ENCODE measurements around the gene IL34.
"Not testable (repeated sequence)": the region's sequence is repeated elsewhere in the genome, so short reads cannot be mapped to it uniquely, and the experiment has no call there.

Gene IL34

DNA sequence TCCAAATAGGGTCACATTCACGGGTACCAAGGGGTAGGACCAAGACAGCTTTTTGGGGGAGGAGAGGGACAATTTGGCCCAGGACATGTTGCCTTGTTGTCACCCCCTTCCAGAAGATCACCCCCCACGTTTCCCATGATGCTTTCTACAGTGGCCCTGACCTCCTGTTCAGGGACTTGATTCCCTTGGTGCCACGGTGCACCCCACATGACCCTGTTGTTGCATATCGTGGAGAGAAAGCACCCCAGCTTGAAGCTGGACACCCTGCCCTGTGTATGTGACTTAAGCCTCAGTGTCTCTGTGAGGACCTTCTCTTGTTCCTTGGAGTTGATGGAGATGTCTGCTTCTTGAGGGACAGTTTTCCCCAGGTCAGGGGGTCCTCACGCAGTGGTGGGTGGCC, 12.6 kb downstream of the IL34 start:
- DNase-seq (ENCODE audit: low spot score): no peak

- DNase-seq (ENCODE audit: low spot score): no peak
These were observed 13.2 kb downstream of the IL34 start for GRCh38 chr16:70659546-70659945.

DNA sequence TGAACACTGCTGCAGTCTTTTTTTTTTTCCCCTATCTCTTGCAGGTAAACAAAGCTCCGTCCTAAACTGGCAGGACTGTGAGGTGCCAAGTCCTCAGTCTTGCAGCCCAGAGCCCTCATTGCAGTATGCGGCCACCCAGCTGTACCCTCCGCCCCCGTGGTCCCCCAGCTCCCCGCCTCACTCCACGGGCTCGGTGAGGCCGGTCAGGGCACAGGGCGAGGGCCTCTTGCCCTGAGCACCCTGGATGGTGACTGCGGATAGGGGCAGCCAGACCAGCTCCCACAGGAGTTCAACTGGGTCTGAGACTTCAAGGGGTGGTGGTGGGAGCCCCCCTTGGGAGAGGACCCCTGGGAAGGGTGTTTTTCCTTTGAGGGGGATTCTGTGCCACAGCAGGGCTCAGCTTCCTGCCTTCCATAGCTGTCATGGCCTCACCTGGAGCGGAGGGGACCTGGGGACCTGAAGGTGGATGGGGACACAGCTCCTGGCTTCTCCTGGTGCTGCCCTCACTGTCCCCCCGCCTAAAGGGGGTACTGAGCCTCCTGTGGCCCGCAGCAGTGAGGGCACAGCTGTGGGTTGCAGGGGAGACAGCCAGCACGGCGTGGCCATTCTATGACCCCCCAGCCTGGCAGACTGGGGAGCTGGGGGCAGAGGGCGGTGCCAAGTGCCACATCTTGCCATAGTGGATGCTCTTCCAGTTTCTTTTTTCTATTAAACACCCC, 13.8 kb downstream of the IL34 start:
- no peak for DNase-seq (ENCODE audit: low spot score)

GRCh38 chr16:70660672-70661350, 14.5 kb downstream of the IL34 start:
- DNase-seq (ENCODE audit: low spot score): no peak

- no peak for DNase-seq (ENCODE audit: low spot score)
These were observed 15.2 kb downstream of the IL34 start for GRCh38 chr16:70661534-70661917.

- DNase-seq (ENCODE audit: low spot score): no peak
These were observed 15.7 kb downstream of the IL34 start for GRCh38 chr16:70661918-70662641.

GRCh38 chr16:70662991-70663523, 16.7 kb downstream of the IL34 start:
- DNase-seq (ENCODE audit: low spot score): peak; percentile 28

DNA sequence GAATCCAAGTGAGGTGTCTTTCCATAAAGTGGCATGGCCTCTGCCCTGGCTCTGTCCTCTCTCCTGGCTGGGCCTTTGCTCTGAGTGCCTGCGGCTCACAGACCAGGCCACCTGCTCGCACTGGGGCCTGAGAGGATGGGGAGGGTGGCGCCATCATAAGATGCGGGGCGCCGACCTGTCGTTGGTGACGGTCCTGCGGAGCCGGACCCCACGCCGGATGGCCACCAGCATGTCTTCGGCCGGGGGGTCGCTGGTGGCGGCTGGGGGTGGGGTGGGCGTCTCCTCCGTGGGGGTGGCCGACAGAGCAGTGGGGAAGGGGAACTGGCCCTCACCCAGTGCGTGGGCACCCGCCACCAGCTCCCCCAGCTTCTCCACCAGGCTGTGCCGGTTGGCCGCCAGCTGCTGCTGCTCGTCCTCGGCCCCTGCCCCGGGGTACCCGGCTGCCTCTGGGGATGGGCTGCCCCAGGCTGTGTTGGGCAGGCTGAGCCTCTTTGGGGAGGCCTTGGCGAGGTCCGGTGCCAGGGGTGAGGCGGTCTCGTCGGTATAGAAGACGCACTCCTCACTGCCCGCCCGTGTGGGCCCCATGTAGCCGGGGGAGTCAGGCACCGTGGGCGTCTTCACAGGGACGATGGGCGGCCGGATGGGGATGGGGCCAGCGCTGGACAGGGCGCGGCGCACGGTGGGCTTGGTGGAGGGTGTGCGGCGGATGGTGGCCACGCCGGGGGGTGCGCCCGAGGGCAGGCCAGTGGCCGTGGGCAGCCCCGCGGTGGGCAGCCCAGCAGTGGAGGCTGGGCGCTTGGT, 17.4 kb downstream of the IL34 start:
- DNase-seq (ENCODE audit: low spot score): peak; percentile 30

GRCh38 chr16:70664325-70665112, 18.2 kb downstream of the IL34 start:
- DNase-seq (ENCODE audit: low spot score): peak; percentile 21

DNA sequence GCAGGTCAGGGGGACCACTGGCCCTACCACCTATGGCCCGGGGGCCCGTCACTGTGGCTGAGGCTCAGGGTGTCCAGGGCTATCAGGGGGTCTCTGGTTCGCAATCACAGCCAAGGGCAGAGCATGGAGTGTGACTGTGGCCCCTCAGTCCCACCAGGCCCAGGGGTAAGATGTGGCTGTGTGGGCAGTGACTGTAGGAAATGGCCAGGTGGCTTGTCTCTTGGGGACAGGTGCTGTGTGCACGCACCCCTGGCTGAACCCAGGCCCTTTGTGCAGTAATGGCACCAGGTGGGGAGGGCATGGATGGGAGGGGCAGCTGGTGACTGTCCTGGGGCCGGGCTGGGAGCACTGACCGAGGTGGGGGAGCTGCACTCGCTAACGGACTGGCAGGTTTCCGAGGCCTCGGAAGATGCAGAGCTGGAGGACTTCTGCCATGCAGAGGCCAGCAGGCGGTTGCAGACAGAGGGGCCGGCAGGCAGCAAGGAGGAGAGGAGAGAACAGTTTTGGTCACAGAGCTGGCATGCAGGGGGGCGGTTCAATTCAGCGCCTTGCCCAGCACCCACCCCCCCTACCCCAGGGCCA, 18.8 kb downstream of the IL34 start:
- DNase-seq (ENCODE audit: low spot score): peak; percentile 13

DNA sequence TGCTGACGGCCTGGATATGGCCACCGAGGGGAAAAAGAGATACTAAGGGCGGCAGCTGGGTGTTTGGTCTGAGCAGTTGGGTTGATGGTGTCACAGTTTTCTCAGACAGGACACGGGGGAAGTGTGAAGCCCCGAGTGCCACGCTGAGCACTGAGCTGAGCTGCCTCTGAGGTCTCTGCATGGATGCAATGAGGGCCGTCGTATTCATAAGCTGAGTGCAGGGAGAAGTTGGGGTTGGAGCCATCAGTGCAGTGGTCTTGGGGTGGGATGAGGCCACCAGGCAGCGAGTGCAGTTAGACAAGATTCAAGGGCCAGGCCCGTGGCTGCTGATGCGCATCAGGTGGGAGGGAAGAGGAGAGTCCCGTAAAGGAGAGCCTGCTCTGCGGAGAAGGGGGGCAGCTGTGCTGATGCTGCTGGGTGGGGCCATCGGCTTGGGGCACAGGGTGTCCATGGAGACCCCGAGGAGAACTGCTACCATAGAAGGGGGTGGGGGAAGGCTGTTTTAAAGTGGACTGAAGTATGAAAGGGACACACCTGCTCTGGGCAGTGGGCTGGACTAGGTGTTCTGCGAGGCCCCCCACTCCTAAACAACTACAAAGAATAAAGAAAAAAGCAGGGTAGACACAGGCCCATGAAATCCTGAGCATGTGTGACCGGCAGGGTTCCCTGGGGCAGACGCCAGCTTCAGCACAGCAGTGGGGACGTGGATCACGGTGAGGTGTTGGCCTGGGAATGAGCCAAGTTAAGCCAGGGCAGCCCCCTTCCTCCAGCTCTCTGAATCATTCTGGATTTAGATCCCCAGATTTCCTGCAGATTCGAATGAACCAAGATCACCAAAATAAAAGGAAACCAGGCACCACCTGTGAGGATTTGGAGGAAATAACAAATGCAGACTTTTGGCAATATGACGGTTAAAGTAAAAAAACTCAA, 19.7 kb downstream of the IL34 start:
- no peak for DNase-seq (ENCODE audit: low spot score)

DNA sequence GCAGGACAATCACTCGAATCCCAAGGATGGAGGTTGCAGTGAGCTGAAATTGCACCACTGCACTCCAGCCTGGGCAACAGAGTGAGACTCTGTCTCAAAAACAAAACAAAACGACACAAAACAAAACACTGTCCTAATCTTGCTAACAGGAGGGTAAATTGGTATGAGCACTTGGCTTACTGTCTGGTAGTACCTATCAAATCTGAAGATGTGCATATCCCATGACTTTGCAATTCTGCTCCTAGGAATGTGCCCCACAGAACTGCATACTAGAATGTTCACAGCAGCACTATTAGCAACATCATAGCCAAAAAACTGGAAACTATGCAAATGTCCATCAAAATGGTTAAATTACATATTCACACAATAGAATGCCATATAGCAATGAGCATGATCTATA, 23.8 kb downstream of the IL34 start:
- no peak for DNase-seq (ENCODE audit: low spot score)

DNA sequence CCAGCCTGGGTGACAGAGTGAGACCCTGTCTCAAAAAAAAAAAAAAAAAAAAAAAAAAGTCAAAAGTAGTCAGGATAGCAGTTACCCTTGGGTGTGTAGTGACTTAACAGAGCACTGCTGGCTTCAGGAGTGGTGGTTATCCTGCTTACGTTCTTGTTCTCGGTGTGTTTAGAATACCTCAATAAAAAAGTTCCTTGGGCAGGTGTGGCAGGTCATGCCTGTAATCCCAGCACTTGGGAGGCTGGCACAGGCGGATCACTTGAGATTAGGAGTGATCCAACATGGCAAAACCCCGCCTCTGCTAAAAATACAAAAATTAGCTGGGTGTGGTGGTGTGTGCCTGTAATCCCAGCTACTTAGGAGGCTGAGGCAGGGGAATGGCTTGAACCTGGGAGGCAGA, 24.6 kb downstream of the IL34 start:
- not testable (repeated sequence) for DNase-seq (ENCODE audit: low spot score)

- no peak for DNase-seq (ENCODE audit: low spot score)
These were observed 28.1 kb downstream of the IL34 start for GRCh38 chr16:70674221-70675014.

DNA sequence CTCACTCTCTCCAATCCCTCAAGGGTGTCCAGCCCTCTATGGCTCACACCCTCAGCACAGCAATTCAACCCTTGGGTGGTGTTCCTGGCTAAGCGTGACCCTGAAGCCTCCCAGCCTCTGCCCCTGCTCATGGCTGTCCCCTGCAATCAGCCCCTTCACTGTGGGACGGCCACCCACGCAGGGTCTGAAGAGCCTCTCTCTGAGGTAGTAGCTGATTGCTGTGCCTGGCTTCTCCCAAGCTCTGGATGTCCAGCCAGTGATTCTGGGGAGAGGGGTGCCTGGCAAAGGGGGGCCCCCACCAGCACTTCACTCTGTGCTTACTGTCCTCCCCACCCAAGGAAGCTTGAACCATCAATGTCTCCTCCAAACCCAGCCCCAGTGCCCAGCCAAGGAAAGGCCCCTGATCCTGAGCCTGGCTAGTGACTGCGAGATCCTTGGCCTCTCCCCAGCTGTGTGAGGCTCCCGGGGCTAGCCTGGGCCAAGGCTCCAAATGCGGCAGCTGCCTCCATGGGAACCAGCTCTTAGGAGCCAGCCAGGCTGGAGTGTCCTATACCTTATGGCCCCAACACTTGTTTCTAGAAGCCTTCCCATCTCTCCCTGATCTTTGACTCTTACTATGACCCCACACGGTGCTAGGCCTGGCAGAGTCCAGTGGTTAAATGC, 29.6 kb downstream of the IL34 start:
- DNase-seq (ENCODE audit: low spot score): no peak

DNA sequence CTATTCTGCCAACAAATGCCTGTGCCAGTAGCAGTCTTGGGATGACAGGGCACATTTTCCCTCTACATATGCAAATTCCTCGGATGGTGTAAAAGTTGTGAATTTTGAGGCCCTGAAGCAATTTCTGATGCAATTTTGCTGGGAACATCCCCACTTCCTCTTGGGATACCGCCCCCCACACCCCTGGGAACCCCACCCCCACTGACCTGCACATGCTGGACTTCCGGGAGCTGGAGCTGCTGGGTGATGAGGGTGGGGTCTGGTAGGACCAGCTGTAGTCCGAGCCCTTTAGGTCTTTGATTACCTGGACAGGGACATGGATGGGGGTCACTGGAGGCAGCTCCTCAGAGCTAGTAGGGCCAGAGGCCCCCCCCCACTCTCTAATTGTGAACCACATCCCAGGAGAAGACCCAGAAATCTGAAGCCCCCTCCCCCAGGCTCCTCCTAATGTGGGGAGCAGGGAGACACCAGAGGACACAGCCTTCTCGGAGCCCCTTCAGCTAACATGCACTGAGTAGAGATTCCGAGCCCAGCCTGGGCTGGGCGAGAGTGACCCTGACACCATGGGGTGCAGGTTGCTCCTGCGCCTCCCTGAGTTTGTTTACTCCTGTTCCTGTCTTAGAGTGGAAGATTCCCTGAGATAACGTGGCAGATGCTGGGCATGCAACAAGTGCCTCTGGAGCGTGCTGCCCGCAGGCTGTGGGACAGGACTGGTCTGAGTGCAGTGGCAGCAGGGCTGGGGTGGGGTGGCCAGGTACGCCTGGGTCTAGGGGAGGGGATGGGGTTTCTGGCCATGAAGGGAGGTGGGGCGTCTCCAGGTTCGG, 30.5 kb downstream of the IL34 start:
- DNase-seq (ENCODE audit: low spot score): no peak

GRCh38 chr16:70677499-70678120, 31.3 kb downstream of the IL34 start:
- DNase-seq (ENCODE audit: low spot score): no peak

Measured in D341Med (cell line).